Measurements from ENCODE around the gene RHOXF2B.
"Not testable (repeated sequence)": the region's sequence is repeated elsewhere in the genome, so short reads cannot be mapped to it uniquely, and the experiment has no call there.

The RHOXF2B gene

GRCh38 chrX:120077590-120077989, at the start of gene RHOXF2B:
RHOXF2B (minus strand) TSS chrX:120077690; CDS start chrX:120077552, 138 bp downstream.
- DNase-seq, result not testable (repeated sequence)

GRCh38 chrX:120125444-120125843, 48.0 kb upstream of the RHOXF2B start:
- DNase-seq, result no peak

GRCh38 chrX:120120223-120120622, 42.7 kb upstream of the RHOXF2B start:
- no peak for DNase-seq

- DNase-seq, result no peak
Observed at GRCh38 chrX:120115438-120115963, 38.0 kb upstream of the RHOXF2B start, which contains the start of gene RHOXF1. RHOXF1 (minus strand) TSS chrX:120115913; CDS start chrX:120115862, 51 bp downstream.

- DNase-seq, result no peak
Observed at GRCh38 chrX:120111611-120112010, 34.1 kb upstream of the RHOXF2B start.

- DNase-seq, result no peak
Observed at GRCh38 chrX:120109378-120109777, 31.9 kb upstream of the RHOXF2B start.

GRCh38 chrX:120104707-120105106, 27.2 kb upstream of the RHOXF2B start:
- DNase-seq, result not testable (repeated sequence)

- DNase-seq, result not testable (repeated sequence)
Observed at GRCh38 chrX:120101057-120101456, 23.6 kb upstream of the RHOXF2B start.

- no peak for DNase-seq
Observed at GRCh38 chrX:120090208-120090607, 12.7 kb upstream of the RHOXF2B start.

- DNase-seq, result no peak
Observed at GRCh38 chrX:120087289-120088017, 10.0 kb upstream of the RHOXF2B start.

- not testable (repeated sequence) for DNase-seq
Observed at GRCh38 chrX:120085553-120086185, 8.2 kb upstream of the RHOXF2B start.

GRCh38 chrX:120066169-120066568, 11.3 kb downstream of the RHOXF2B start:
- DNase-seq, result not testable (repeated sequence)

- DNase-seq, result not testable (repeated sequence)
Observed at GRCh38 chrX:120042712-120043111, 34.8 kb downstream of the RHOXF2B start.

GRCh38 chrX:120042247-120042646, 35.2 kb downstream of the RHOXF2B start:
- not testable (repeated sequence) for DNase-seq

GRCh38 chrX:120040176-120040575, 37.3 kb downstream of the RHOXF2B start:
- DNase-seq, result not testable (repeated sequence)

- not testable (repeated sequence) for DNase-seq
Observed at GRCh38 chrX:120039087-120039733, 38.3 kb downstream of the RHOXF2B start.

GRCh38 chrX:120036704-120037103, 40.8 kb downstream of the RHOXF2B start:
- DNase-seq, result no peak

GRCh38 chrX:120035522-120036309, 41.8 kb downstream of the RHOXF2B start:
- DNase-seq, result not testable (repeated sequence)

- no peak for DNase-seq
Observed at GRCh38 chrX:120029354-120029753, 48.1 kb downstream of the RHOXF2B start.

GRCh38 chrX:120023259-120023658, 54.2 kb downstream of the RHOXF2B start:
- no peak for DNase-seq

GRCh38 chrX:120022763-120023162, 54.7 kb downstream of the RHOXF2B start:
- DNase-seq, result no peak

All from right hindlimb (tissue), 1 donor.